Measurements from ENCODE around the gene BCO1.

BCO1 gene

GRCh38 chr16:81335669-81336068 is 97.2 kb downstream of the BCO1 start:
- Mint-ChIP-seq H3K4me1 (ENCODE audit: low read depth) (peaks cover 1% of the 10 kb centered on the region), H3K27ac (no peak overlapping the region), H3K36me3 (ENCODE audit: low read depth) (peaks cover 7% of the 10 kb centered on the region), H3K27me3 (ENCODE audit: low read depth) (no peaks in the 10 kb centered on the region), H3K4me3 (no peak overlapping the region), H3K9me3 (peaks cover 5% of the 10 kb centered on the region)

DNA sequence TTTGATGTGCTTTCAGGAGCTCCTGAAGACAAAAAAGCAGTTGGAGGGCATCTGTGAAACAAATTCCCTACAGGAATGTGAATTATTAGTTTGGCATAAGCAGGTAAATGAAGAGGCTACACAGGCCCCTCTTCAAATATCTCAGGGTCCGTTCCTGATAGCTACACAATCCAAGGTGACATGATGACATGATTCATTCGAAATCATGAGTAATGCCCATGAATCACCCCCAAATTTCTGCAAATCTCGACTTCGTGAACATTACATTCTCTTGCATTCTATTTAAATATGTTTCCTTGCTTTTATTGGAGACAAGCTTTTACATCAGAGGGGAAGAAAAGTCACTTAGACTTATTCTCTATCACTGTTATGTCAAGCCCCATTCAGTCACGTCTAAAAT is 98.6 kb downstream of the BCO1 start:
- H3K27ac Mint-ChIP-seq, result no peak overlapping the region
- H3K4me3 Mint-ChIP-seq, result no peak overlapping the region

More for the DNA sequence above, 98.6 kb downstream of the BCO1 start:
- peaks cover 1% of the 10 kb centered on the region for H3K4me1 Mint-ChIP-seq (ENCODE audit: low read depth)
- peaks cover 10% of the 10 kb centered on the region for H3K36me3 Mint-ChIP-seq (ENCODE audit: low read depth)
- H3K27me3 Mint-ChIP-seq (ENCODE audit: low read depth), result no peaks in the 10 kb centered on the region
- H3K9me3 Mint-ChIP-seq, result peaks cover 8% of the 10 kb centered on the region
